GM12878 (cell line): ENCODE data around the gene IQGAP3. TPM values are rescaled to one million over a fixed set of nuclear protein-coding genes. Genes with fewer than 3 reads are reported as not detected.

Experiments used
- ATAC-seq: fragments of 200-7000 bp; cut with Tn5 transposase; 3 replicates; pipeline ENCODE4 v1.9.1; 2020; ENCODE audit warnings: mild to moderate bottlenecking, moderate library complexity
- BruUV-seq: library from RNA; stranded (reverse); fragments of 400-500 nt; replicated peaks from 2 replicates; lab custom pipeline; 2021; lab: Mats Ljungman, UMichigan
- CTCF ChIA-PET: fragments of 300-600 bp; sonication (Branson Sonifier 250); formaldehyde crosslinking; extraction: SDS; loops from one replicate; lab custom pipeline; 2021; ENCODE audit warnings: inconsistent platforms; lab: Yijun Ruan, JAX
- POLR2A ChIA-PET: fragments of 350-600 bp; formaldehyde crosslinking; extraction: SDS; loops from one replicate; lab custom pipeline; 2021; ENCODE audit warnings: inconsistent platforms; lab: Charles Lee
- RAD21 ChIA-PET: fragments of 300-600 bp; sonication (Branson Sonifier 250); formaldehyde crosslinking; loops from one replicate; lab custom pipeline; 2023; ENCODE audit warnings: antibody characterized with exemption; ENCODE audit not compliant: unreplicated experiment; lab: Charles Lee
- SMC1A ChIA-PET: fragments of 300-600 bp; sonication (Branson Sonifier 250); formaldehyde crosslinking; loops from one replicate; lab custom pipeline; 2023; ENCODE audit not compliant: unreplicated experiment, uncharacterized antibody; lab: Charles Lee
- DNase-seq: peaks from one replicate; pipeline ENCODE4 v3.0.0-alpha.2; 2011; ENCODE audit warnings: low read depth, low spot score
- FAIRE-seq: peaks from 3 replicates; lab custom pipeline; 2011; peaks lifted over from hg19 to GRCh38; lab: Jason Lieb, UNC
- H2AFZ ChIP-seq: 2 replicates; pipeline ENCODE4 v1.6.0; 2011; ENCODE audit warnings: low read depth, low read length, control low read depth; ENCODE audit not compliant: control insufficient read depth
- H3K27ac ChIP-seq: 2 replicates; pipeline ENCODE4 v1.5.1; 2011; ENCODE audit warnings: control low read depth; ENCODE audit not compliant: control insufficient read depth, insufficient read depth
- H3K27me3 ChIP-seq, 2 experiments: replicated peaks in 1 of 2; 2 replicates each; pipeline versions ENCODE4 v1.6.0 to v1.6.1; 2011; ENCODE audit warnings: low read length in 1 of 2; ENCODE audit not compliant: control insufficient read depth in 2 of 2, insufficient read depth in 2 of 2
- H3K36me3 ChIP-seq, 2 experiments: 2 replicates each; pipeline ENCODE4 v1.5.1; 2011; ENCODE audit warnings: low read length in 1 of 2; ENCODE audit not compliant: control insufficient read depth in 2 of 2, insufficient read depth in 2 of 2
- H3K4me1 ChIP-seq: 2 replicates; pipeline ENCODE4 v1.6.1; 2011; ENCODE audit warnings: mild to moderate bottlenecking, low read length, moderate library complexity, mixed read lengths; ENCODE audit not compliant: control insufficient read depth, insufficient read depth
- H3K4me2 ChIP-seq: 2 replicates; pipeline ENCODE4 v1.6.0; 2011; ENCODE audit warnings: control low read depth; ENCODE audit not compliant: control insufficient read depth, insufficient read depth
- H3K4me3 ChIP-seq: fragments of 200-600 bp; sonication (generic); 2 replicates; pipeline ENCODE4 v1.5.1; 2016
- H3K79me2 ChIP-seq: 2 replicates; pipeline ENCODE4 v1.6.0; 2011; ENCODE audit warnings: low read length; ENCODE audit not compliant: control insufficient read depth, insufficient read depth
- H3K9ac ChIP-seq: 2 replicates; pipeline ENCODE4 v1.8.0; 2011; ENCODE audit warnings: low read length, control low read depth, mixed read lengths; ENCODE audit not compliant: control insufficient read depth, insufficient read depth
- H3K9me3 ChIP-seq: replicated peaks from 3 replicates; pipeline ENCODE4 v1.5.1; 2011; ENCODE audit warnings: mild to moderate bottlenecking, low read length; ENCODE audit not compliant: control insufficient read depth, insufficient read depth
- H4K20me1 ChIP-seq: 2 replicates; pipeline ENCODE4 v1.6.0; 2011; ENCODE audit not compliant: control insufficient read depth, insufficient read depth
- BRCA1 ChIP-seq: IDR thresholded peaks from 2 replicates; pipeline ENCODE4 v1.6.1; 2011; ENCODE audit warnings: low read depth, low read length, improper control_type of control experiment
- CREB1 ChIP-seq: IDR thresholded peaks from 2 replicates; pipeline ENCODE4 v1.6.1; 2012; ENCODE audit warnings: low read depth, mild to moderate bottlenecking, inconsistent platforms
- IRF4 ChIP-seq: IDR thresholded peaks from 2 replicates; pipeline ENCODE4 v1.6.1; 2011; ENCODE audit warnings: low read depth, low read length
- MTA2 ChIP-seq: fragments of 450-650 bp; IDR thresholded peaks from 2 replicates; pipeline ENCODE4 v1.6.1; 2016; ENCODE audit warnings: low read depth, mild to moderate bottlenecking, moderate library complexity
- MYB ChIP-seq: fragments of 150-350 bp; IDR thresholded peaks from 2 replicates; pipeline ENCODE4 v1.6.1; 2014; ENCODE audit warnings: mild to moderate bottlenecking, low read depth, low read length, borderline replicate concordance
- NFYA ChIP-seq: IDR thresholded peaks from 2 replicates; pipeline ENCODE4 v1.6.1; 2011; ENCODE audit warnings: low read depth, mild to moderate bottlenecking, low read length, improper control_type of control experiment, borderline replicate concordance
- POLR2A ChIP-seq: IDR thresholded peaks from 2 replicates; pipeline ENCODE4 v1.6.1; 2011; ENCODE audit warnings: low read depth, mild to moderate bottlenecking, low read length
- SMARCA5 ChIP-seq: fragments of 450-650 bp; IDR thresholded peaks from 2 replicates; pipeline ENCODE4 v1.6.1; 2017; ENCODE audit warnings: mild to moderate bottlenecking
- SMC3 ChIP-seq: IDR thresholded peaks from 2 replicates; pipeline ENCODE4 v1.6.1; 2011; ENCODE audit warnings: low read length, improper control_type of control experiment, borderline replicate concordance
- ZNF384 ChIP-seq: IDR thresholded peaks from 2 replicates; pipeline ENCODE4 v1.6.1; 2012; ENCODE audit warnings: low read depth, mild to moderate bottlenecking, low read length, improper control_type of control experiment, borderline replicate concordance
- WGBS: methylation state at CpG from one replicate; pipeline ENCODE4 v1.1.6; 2016; ENCODE audit warnings: low lambda C conversion rate; ENCODE audit not compliant: insufficient replicate concordance, insufficient coverage; ENCODE audit errors: missing lambda C conversion rate; 5-methylcytosine and 5-hydroxymethylcytosine counted together
- in situ Hi-C: fragments of 300-500 bp; cut with MboI; formaldehyde crosslinking; loops from 9 replicates; pipeline ENCODE4 v1.14.3; 2018; ENCODE audit warnings: mixed read lengths
- intact Hi-C: fragments of 100-400 bp; cut with micrococcal nuclease; formaldehyde crosslinking; loops from one replicate; pipeline ENCODE4 v1.14.2; 2022; ENCODE audit not compliant: unreplicated experiment
- polyA plus RNA-seq, 11 experiments: library from polyadenylated mRNA; depleted of rRNA in 4 of 11; unstranded in 6 of 11; stranded (reverse) in 5 of 11; fragments of >200 nt; fragmentation: Nextera tagmentation in 4 of 11; fragmentation: Illumina TruSeq in 1 of 11; extraction: Ambion mirVana in 4 of 11; extraction: Trizol in 1 of 11; gene quantifications; 1 replicate in 1 of 11; 2 replicates in 10 of 11; pipeline versions ENCODE4 v1.2.1 to v1.2.3, GENCODE V29; 2011 to 2016; ENCODE audit warnings: inconsistent platforms in 2 of 11, missing spikeins in 2 of 11, low read depth in 1 of 11
- total RNA-seq, 4 experiments: library from RNA; depleted of rRNA in 3 of 4; stranded (reverse); fragments of >200 nt in 3 of 4; fragmentation: Illumina TruSeq in 1 of 4; extraction: Trizol in 1 of 4; gene quantifications; 2 replicates each; pipeline versions ENCODE4 v1.2.1 to v1.2.3, GENCODE V29; 2013 to 2021
- TF ChIP-seq, protein P1 (sequence below): IDR thresholded peaks from 2 replicates; pipeline ENCODE4 v1.6.1; 2012; ENCODE audit warnings: low read depth, low read length, improper control_type of control experiment
- TF ChIP-seq, protein P2 (sequence below): fragments of 450-650 bp; IDR thresholded peaks from 2 replicates; pipeline ENCODE4 v1.6.1; 2016; ENCODE audit warnings: mild to moderate bottlenecking

Gene IQGAP3
- total and polyA plus RNA-seq, 10 of the 15 experiments (the other 5 are each of a cell fraction or from before 2014, with no cell fraction given), result 1.1 to 10.7 (median 7.9) TPM

DNA sequence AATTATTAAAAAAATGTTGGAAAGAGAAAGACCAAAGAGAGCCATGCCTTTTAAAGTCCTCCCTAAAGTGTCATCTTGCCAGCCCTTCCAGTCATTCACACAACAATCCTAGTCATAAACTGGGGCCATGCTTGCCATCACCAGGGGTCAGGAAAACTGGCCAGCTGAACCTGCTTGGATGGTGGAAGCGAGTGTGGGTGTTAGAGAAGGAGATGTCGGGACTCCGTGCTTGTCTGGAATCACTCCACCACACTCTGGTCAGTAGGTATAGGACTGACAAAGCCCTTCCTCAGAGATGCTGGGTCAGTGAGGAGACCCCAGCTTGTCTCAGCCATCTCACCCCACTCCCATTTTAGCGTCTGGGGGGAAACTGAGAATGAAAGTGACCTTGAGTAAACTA lies 43.6 kb upstream of the IQGAP3 start:
- BruUV-seq, result no TSS peak
- ChIA-PET RAD21 (interaction anchor here (0.6 kb wide), 1 partner anchor 98 kb away, joined by 3 read pairs; no protein-coding TSS in a partner anchor), CTCF (interaction anchor here (1.6 to 3.0 kb wide), 4 partner anchors 8 to 161 kb away, joined by 4 to 19 read pairs (median 6); no protein-coding TSS in a partner anchor), POLR2A (interaction anchor here (0.6 kb wide), 1 partner anchor 106 kb away, joined by 3 read pairs; no protein-coding TSS in a partner anchor), SMC1A (interaction anchor here (0.7 to 2.3 kb wide), 3 partner anchors 11 to 128 kb away, joined by 3 to 9 read pairs (median 3); no protein-coding TSS in a partner anchor)
- H2AFZ ChIP-seq, result no peak overlapping the region
- no peaks in the 10 kb centered on the region; the same call in 1 of the 2 replicates for H3K4me1 ChIP-seq
- 59% methylated on average over 4 of the region's 4 CpGs for WGBS
- H3K4me3 ChIP-seq, result no peak overlapping the region
- no peak overlapping the region for H3K9ac ChIP-seq
- ATAC-seq, result no peak
- H3K79me2 ChIP-seq, result no peaks in the 10 kb centered on the region
- FAIRE-seq, result no peak
- peaks cover 3 to 7% of the 10 kb centered on the region in 2 experiments; a peak in 3 of 4 replicates for H3K27me3 ChIP-seq
- H3K9me3 ChIP-seq, result no peaks in the 10 kb centered on the region
- no peak for DNase-seq
- no peak overlapping the region for H3K4me2 ChIP-seq
- no peak overlapping the region for H3K27ac ChIP-seq
- TF ChIP-seq POLR2A (no peak), IRF4 (no peak), ZNF384 (no peak), SMC3 (no peak), NFYA (no peak), MTA2 (no peak), CREB1 (no peak), BRCA1 (no peak), MYB (no peak), SMARCA5 (no peak)
- TF ChIP-seq, protein P1, sequence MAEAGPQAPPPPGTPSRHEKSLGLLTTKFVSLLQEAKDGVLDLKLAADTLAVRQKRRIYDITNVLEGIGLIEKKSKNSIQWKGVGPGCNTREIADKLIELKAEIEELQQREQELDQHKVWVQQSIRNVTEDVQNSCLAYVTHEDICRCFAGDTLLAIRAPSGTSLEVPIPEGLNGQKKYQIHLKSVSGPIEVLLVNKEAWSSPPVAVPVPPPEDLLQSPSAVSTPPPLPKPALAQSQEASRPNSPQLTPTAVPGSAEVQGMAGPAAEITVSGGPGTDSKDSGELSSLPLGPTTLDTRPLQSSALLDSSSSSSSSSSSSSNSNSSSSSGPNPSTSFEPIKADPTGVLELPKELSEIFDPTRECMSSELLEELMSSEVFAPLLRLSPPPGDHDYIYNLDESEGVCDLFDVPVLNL, result no peak
- TF ChIP-seq, protein P2, sequence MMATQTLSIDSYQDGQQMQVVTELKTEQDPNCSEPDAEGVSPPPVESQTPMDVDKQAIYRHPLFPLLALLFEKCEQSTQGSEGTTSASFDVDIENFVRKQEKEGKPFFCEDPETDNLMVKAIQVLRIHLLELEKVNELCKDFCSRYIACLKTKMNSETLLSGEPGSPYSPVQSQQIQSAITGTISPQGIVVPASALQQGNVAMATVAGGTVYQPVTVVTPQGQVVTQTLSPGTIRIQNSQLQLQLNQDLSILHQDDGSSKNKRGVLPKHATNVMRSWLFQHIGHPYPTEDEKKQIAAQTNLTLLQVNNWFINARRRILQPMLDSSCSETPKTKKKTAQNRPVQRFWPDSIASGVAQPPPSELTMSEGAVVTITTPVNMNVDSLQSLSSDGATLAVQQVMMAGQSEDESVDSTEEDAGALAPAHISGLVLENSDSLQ, result no peak
- H4K20me1 ChIP-seq, result no peaks in the 10 kb centered on the region
- in situ Hi-C loops (no loop called here), intact Hi-C loops (no loop called here)
- H3K36me3 ChIP-seq, result no peaks in the 10 kb centered on the region
